ENCODE measurements around the gene ARL15.

ARL15 gene

DNA sequence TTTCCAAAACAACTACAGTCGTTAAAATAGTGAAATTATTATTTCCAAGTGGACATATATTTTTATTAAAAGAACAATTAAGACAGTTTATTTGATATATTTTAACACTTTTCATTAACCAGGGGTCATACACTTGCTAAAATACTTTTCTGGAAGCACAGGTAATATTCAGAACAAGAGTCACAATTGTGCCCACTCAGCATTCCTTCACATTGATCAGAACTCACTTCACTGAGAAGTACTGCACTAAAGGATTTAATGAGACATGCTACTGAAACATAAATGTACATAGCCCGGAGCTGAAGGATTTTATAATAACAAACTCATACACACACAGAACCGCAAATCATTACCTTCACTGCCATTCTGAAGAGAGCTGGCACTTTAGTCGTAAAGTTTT lies 361.8 kb downstream of the ARL15 start:
- no peak for DNase-seq (ENCODE audit: low read depth in 1 of 2, low spot score in 1 of 2)

DNA sequence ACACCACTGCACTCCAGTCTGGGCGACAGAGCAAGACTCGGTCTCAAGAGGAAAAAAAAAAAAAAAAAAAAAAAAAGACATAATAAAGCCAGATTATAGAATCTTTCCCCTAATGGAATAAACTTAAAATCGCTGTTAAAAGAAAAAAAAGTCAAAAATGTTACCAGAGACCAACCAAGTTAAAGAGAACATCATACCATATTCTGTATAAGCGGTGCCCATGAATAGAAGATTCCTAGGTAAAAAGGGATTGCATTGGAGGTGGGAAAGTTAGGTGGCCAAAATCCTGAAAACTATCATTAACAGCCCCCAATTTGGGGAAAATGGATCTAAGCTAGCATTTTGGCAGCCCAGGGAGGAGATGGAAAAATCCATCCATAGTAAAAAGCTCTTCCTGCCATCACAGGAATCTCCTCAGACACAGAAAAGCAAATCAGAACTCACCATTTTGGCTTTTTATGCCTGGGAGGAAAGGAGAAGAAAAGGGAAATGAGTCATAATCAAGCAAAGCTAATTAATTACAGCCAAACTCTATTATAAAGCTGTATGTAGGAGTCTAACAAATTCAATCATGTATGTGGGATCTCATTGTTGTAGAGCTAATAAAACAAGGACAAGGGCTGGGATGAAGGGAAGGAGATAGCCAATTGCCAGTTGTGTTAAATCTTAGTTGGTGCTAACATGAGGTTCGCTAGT lies 363.8 kb downstream of the ARL15 start:
- no peak for DNase-seq (ENCODE audit: low read depth in 1 of 2, low spot score in 1 of 2)

DNA sequence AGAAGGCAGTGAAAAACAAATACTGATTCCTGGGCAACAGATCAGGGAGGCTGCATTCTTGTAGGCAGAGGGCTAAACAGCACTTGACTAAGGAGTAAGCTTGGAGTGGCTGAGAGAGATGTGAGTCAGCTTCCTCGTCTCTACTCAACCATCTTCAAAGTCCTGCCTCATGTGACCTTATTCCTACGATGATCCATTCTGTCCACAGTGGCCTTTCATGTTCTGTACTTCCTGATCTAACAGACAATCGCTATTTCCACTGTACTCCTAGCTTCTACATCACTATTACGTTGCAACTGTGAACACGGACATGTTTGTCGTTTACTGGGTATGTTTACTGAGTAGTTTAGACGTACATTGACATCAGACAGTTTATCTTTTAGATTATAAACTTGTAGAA lies 365.4 kb downstream of the ARL15 start:
- DNase-seq (ENCODE audit: low read depth in 1 of 2, low spot score in 1 of 2), result no peak

DNA sequence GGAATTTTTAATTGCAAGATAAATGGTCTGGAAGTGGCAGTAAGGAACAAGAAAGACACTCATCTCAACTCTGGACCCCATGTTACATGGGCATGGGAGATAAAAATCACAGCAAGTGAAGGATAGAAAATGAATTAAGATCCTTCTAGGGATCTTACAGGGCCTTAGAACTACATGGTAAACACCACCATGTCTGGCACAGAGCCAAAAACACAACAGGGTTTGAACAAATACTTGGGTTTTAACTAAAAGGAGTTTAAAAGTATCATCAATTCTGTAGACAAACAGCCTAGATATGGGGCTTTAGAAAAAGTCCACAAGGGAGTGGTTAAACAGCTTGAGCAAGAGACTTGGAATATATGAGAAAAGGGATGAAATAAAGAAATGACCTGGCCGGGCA lies 366.4 kb downstream of the ARL15 start:
- DNase-seq (ENCODE audit: low read depth in 1 of 2, low spot score in 1 of 2), result no peak

DNA sequence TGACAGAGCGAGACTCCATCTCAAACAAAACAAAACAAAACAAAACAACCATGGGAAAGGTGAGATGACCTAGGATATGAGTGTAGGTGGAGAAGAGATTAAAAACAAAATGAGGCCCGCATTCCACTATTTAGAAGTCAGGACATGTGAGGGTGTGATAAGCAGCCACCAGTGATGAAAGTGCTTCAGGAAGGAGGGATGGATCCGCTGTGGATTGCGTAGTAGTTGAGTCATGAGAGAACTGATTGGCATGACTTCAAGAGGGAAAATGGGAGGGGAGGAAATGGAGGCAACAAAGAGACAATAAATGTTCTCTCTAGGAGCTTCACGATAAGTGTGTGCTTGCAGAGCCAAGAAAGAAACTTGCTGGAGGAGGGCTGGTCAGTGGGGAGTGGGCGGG lies 367.6 kb downstream of the ARL15 start:
- DNase-seq (ENCODE audit: low read depth in 1 of 2, low spot score in 1 of 2), result no peak

DNA sequence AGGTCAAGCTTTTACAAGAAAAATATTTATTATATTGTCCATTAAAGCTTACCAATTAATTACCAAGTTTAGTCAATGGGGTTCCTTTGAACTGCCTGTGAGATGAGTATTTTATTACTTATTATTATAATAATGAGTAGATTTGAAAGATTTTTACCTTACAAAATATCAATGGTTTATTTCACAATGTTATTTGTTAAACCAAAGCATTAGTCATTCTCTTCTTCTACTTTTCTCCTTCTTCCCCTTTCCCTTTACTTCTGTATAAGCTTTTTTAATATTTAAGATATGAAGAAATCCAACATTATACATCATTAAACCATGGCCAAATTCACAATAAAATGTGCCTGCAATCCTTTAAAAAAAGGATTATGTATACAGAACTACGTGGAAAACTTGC lies 369.5 kb downstream of the ARL15 start:
- no peak for DNase-seq (ENCODE audit: low read depth in 1 of 2, low spot score in 1 of 2)

DNA sequence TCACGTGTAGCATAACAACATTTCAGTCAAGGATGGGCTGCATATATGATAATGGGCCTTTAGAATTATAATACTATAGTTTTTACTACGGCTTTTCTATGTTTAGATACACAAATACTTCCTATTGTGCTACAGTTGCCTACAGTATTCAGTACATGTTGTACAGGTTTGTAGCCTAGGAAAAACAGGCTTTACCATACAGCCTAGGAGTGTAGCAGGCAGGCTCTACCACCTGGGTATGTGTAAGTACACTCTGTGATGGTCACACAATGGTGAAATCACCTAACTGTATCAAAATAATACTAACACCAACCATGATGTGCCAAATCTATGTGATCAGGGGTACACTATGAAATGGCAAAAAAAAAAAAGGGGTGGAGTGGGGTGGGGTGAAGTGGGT lies 372.9 kb downstream of the ARL15 start:
- DNase-seq (ENCODE audit: low read depth in 1 of 2, low spot score in 1 of 2), result no peak

DNA sequence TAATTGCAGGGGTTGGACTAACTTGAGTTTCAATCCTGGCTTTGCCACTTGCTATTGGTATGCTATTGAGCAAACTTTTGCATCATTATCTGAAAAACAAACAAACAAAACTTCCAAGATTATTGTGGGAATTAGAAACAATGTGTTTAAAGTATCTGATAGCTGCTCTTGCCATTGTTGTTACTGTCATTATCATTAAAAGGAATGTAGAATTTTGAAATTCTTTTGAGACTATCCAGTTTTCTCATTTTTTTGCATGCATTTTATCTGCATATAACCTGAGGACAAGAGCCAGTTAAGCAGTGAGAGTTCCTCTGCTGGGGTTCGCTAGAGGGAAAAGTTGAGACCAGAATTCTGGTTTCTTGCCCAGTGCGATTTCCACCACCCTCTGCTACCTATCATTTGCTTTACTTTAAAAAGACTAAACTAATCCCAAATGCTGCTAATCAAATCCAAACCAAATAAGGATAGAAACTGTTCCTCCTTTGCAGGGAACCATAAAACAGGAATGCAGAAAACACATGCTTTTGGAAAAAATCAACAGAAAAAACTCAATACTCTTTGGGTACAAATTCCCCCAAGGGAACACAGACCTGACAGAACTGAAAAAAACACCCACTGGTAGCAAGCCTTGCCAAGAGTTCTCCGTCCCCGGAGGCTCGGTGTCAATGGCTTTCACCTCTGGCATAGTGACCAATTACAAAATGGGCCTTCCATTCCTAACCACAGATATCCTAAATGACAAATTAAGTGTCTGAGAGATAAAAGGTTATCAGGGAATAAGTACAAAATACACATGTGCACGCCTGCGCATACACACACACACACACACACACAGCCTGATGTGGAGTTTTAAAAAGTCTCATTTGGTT lies 373.7 kb downstream of the ARL15 start:
- no peak for DNase-seq (ENCODE audit: low read depth in 1 of 2, low spot score in 1 of 2)

DNA sequence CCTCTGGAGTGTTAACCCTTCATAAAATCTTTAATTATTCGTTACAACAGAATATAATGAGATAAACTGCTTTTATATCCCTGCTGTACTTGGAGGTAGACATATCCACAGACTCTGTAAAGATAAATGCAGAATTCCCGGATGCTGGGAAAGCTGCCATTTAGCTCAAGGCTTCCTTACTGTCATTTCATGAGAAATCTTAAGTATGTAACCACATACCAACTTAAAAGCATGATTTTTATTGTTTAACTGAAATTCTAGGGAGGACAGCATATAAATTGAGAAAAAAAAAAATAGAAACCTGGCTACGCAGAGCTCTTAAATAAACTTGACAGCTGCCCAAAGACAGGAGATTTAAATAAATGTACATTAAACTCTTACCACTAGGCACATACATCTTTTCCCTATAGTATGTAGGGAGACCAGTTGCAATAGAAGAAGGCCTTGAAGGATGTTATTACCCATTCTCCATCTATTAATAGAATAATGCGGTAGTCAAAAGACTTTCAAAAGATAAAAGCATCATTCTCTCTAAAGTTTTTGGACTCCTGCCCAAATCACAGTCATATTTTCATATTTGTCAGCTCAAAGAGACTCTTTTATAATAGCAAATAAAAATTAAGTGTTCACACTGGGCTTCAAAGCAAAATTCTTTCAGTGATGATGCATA lies 376.1 kb downstream of the ARL15 start:
- no peak for DNase-seq (ENCODE audit: low read depth in 1 of 2, low spot score in 1 of 2)

DNA sequence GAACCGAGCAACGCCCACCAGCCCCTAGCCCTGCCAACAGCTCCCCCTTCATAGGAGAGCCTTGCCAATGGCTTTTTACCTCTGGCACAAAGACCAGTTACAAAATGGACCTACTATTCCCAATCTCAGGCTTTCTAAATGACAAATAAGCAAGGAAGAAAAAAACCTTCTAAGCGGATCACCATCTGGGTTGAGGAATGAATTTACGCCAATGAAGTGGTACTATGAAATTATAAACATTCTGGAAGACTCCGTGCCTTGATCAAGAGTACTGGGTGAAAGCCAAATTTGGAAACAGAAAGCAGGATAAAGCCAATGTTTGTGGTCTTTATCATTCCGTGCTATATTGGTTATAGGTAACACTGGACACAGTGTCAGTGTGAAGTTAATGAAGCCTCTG lies 378.0 kb downstream of the ARL15 start:
- DNase-seq (ENCODE audit: low read depth in 1 of 2, low spot score in 1 of 2), result no peak

DNA sequence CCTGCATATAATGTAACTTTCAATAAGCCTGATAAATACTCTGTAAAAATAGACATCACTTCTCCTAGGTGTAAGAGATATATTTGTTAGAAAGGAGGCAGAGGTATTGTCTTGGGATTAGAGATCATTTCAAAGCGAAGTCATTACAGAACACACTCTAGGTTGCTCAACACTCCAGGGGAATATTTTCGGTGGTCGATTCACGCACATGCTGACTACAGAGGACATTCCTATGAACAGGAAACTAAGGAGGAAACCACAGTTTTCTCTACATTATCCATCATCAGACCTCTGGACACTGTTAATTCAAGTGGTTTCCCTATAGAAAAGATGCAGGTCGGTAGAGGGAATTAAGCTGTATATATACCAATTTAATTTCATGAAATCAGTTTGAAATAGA lies 379.9 kb downstream of the ARL15 start:
- DNase-seq (ENCODE audit: low read depth in 1 of 2, low spot score in 1 of 2), result no peak

DNA sequence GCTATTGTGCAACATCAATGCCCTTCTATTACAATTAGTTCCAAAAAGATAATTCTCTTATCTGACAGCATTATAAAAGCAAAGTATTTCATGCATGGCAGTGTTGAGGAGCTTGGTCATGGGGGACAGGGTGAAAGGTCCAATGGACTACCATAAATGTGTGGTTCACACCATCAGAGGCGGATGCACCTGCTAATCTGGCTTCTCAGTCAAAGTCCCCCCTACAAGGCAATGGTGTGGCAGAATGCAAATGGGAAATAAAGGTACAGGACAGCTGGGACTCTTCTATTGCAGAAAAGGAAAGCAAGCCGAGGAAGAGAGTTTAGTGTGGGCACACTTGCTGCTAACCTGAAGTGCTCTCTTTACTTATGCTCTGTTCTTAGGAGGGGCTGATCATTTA lies 380.8 kb downstream of the ARL15 start:
- no peak for DNase-seq (ENCODE audit: low read depth in 1 of 2, low spot score in 1 of 2)

DNA sequence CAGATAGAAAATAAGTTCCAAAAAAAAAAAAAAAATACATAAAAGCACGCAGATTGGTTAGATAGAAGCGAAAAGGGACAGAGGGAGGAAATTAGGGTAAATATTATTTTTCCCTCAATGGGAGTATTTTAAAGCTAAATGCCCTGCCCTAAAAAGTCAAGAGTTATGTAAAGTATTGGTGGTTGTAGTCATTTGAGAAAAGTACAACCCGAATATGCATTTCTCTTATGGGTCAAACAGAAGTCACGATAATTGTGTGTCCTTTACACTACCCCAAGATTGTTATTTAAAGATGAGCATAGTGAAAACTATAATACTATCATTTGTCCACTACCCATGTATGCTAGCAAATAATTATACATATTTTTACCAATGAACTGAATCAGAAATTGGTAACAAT lies 381.2 kb downstream of the ARL15 start:
- DNase-seq (ENCODE audit: low read depth in 1 of 2, low spot score in 1 of 2), result no peak

DNA sequence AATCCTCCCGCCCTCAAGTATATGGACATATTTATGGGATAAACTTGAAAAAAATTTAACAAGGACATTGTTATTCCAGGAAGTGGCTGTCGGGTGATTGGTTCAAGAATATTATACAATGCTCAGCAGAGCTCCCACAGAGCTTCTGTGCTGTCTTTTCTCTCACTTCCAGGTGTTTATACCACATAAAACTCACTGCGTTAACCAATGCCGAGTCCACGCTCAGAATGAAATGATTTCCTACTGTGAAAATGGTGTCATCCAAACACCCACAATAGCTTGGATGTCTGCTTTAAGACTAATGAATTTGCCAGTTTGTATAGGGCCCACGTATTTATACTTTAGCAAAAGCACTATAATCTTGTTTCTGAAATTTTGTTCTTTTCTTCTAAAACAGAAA lies 381.7 kb downstream of the ARL15 start:
- no peak for DNase-seq (ENCODE audit: low read depth in 1 of 2, low spot score in 1 of 2)

DNA sequence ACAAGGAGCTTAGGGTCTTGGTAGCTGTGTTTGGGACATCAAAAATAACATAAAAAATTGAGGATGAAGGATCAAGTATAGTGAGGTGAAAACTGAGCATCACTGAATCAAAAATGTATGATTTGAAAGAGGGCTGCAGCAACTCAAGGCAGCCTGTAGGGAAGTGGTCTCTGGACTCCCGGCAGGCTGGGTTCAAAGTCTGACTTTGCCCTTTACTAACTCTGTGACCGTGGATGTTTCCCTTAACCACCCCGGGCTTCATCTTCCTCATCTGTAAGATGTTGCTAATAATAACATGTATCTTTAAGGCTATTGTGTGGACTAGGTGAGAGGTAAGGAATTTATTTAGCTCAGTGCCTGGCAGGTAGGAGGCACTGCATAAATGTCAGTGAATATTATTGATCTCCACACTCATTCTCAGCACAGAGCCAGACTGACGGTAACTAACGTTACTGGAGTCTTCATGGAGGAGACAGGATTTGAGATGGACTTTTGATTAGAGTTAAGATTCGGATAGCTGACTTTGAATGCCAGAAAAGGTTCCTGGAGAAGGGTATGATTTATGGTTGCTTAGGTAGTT lies 382.6 kb downstream of the ARL15 start:
- DNase-seq (ENCODE audit: low read depth in 1 of 2, low spot score in 1 of 2), result no peak

DNA sequence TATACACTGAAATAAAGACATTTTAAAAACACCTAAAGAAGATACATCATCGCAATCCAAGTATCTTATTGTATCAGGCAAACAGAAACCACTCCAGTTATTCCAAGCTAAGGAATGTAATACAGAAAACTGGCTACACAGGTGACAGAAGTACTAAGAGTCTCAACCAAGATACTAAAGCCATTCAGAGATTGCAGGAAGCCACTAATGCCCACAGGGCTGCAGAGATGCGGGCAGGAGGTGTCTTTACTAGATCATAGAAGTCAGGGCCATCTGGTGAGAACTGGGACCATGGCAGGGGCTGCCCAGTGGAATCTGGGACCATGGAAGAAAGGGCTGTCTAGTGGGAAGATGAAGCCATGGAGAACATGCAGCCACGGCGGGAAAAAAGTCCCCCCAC lies 384.3 kb downstream of the ARL15 start:
- no peak for DNase-seq (ENCODE audit: low read depth in 1 of 2, low spot score in 1 of 2)

DNA sequence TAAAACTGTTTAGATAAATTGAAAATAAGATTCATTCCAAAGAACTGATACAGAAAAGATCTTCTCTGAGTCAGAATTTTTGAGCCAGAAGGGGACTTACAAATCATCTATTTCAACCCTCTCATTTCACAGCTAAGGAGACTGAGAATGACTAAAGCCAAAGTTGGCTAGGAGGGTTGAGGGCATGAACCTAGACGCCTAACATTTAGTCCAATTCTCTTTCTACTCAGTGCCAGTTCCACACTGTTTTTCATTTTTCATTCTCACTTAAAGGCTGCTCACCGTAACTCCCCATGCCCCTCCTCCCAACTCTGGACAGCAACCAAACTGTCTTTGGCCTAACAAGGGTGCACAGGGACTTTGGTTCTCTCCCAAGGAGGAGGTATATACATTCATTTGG lies 386.0 kb downstream of the ARL15 start:
- no peak for DNase-seq (ENCODE audit: low read depth in 1 of 2, low spot score in 1 of 2)

DNA sequence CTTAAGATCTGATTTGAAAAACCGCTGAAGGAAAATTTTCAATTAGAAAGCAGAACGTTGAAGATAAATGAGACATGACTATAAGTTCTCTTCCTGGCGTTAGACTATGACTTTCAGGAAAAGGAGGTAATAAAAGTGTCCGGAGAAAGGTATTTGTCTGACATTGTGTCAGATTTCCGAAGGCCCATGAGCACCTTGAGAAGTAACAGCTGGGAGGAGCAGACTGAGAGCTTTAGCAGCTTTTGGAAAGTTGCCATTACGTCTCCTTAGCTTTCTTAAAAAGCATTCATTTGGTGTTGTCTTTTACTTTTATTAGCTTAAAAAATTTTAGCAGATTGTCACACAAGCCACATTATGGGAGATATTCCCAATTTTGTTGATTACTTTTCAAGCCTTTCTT lies 386.4 kb downstream of the ARL15 start:
- DNase-seq (ENCODE audit: low read depth in 1 of 2, low spot score in 1 of 2), result no peak

DNA sequence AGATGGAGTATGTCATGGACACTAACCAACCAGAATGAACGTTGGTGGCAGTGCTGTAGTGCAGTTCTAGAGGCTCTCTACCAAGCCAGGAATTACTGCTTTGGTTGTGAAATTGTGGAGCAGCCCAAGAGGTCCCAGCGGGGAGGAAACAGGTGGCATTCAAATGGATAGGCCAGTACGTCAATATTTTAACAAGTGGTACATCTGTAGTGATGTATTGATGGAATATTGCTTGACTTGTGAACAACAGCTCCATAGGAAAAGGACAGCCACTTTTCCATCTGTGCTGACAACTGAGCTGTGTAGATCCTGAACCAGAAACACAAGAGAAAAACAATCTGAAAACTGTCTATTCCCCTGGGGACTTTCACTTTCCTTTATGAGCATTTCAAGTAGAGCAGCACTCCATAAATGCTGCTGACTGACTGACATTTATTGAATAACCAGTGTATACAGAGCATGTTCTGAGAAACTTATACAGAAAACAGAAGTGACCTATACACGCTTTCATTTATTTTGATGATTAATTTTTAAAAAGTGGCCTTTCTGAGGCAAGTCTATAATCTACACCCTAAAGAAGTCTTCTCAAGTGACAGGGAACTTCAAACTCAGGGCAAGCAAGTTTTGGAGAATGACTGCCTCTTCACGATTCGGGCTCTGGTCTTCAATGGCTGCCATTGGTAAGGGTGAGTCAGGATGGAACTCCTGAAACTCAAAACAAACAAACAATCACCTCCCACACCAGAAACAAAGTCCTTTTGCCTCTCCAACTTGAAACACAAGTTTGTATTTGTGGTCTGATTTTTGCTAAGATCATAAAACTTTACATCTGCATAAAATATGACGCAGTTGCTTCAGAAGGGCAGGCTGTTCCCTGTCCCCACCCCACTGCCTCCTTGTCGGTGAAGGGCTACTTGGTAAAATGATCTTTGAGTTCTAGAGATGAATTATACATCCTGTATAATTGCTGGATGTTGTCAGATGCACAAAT lies 387.6 kb downstream of the ARL15 start:
- DNase-seq (ENCODE audit: low read depth in 1 of 2, low spot score in 1 of 2), result no peak

DNA sequence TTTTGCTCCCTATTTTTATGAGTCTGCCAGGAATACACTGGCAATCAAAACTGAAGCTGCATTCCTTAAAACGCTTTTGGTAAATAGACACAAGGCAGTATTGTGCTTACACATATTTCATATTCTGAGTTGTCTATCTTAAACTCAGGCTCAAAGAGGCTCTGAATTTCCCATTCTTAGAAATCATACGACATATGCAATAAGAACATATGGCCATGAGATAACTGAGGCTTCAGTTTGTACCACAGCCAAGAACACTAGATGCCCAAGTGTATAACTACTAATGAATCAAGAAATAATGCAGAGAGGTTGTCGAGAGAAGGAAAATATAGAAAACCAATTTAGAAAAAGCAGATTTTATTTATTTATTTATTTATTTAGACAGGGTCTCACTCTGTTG lies 392.5 kb downstream of the ARL15 start:
- no peak for DNase-seq (ENCODE audit: low read depth in 1 of 2, low spot score in 1 of 2)

DNA sequence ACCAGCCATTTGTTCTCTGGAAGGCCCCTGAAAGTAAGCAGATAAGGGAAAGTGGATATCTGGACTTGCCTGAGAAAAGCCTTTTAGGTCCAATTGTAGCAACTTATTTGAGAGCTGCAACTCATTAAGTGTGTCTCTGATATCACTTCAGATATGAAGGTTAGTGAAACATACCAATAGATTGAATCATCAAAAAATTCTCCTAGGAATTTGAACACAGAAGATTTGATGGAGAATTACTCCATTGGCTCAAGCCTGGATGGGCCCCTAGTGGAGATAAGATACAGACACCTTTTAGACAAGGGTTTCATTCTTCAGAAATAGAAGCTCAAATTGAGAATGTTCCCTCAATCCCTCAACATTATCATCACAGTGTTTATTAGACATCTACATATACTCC lies 393.3 kb downstream of the ARL15 start:
- no peak for DNase-seq (ENCODE audit: low read depth in 1 of 2, low spot score in 1 of 2)

Data from activated T-helper 1 cell treated with anti-CD3 and anti-CD28 coated beads, Interleukin-2, amount 50 U/mL, for 16 hours (primary cell).